A673 (cell line): ENCODE measurements around the gene PDE5A.

Source experiments
- EZH2 ChIP-seq: fragments of 200-600 bp; sonication (generic); IDR thresholded peaks from 2 replicates; pipeline ENCODE4 v1.6.1; 2017; ENCODE audit warnings: borderline replicate concordance, low read depth, mild to moderate bottlenecking, mixed read lengths, antibody characterized with exemption, low read length; ENCODE audit not compliant: poor library complexity, severe bottlenecking
- TF ChIP-seq, protein P1 (sequence below): fragments of 300-800, 200-600 bp; sonication (generic); conservative IDR thresholded peaks from 2 replicates; pipeline ENCODE4 v1.5.1; 2017; ENCODE audit warnings: low read depth, mild to moderate bottlenecking, antibody characterized with exemption, low read length, moderate library complexity, mixed read lengths

DNA sequence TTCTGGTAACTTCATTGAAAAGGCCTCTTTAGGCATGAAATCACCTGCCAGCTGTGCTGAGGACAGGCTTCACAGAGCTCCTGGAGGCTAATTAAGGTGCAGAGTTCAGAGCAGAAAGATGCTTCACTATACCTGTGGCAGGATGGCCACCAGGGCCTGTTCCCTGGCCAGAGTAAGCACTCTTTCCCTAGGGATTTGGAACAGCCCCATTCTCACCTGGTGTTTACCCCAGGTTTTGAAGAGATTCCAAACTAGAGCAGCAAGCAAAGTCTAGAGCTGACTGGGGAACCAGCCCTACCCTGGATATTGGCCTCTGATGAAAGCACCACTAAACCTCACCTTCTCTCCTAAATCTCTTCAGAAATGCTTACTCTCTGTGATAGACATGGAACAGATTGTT is 148.8 kb downstream of the PDE5A start:
- TF ChIP-seq, protein P1, sequence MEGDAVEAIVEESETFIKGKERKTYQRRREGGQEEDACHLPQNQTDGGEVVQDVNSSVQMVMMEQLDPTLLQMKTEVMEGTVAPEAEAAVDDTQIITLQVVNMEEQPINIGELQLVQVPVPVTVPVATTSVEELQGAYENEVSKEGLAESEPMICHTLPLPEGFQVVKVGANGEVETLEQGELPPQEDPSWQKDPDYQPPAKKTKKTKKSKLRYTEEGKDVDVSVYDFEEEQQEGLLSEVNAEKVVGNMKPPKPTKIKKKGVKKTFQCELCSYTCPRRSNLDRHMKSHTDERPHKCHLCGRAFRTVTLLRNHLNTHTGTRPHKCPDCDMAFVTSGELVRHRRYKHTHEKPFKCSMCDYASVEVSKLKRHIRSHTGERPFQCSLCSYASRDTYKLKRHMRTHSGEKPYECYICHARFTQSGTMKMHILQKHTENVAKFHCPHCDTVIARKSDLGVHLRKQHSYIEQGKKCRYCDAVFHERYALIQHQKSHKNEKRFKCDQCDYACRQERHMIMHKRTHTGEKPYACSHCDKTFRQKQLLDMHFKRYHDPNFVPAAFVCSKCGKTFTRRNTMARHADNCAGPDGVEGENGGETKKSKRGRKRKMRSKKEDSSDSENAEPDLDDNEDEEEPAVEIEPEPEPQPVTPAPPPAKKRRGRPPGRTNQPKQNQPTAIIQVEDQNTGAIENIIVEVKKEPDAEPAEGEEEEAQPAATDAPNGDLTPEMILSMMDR, result no peak
- TF ChIP-seq EZH2, result no peak
